ENCODE results near the gene IFITM2.
"Not testable (repeated sequence)": the region's sequence is repeated elsewhere in the genome, so short reads cannot be mapped to it uniquely, and the experiment has no call there.

The IFITM2 gene

DNA sequence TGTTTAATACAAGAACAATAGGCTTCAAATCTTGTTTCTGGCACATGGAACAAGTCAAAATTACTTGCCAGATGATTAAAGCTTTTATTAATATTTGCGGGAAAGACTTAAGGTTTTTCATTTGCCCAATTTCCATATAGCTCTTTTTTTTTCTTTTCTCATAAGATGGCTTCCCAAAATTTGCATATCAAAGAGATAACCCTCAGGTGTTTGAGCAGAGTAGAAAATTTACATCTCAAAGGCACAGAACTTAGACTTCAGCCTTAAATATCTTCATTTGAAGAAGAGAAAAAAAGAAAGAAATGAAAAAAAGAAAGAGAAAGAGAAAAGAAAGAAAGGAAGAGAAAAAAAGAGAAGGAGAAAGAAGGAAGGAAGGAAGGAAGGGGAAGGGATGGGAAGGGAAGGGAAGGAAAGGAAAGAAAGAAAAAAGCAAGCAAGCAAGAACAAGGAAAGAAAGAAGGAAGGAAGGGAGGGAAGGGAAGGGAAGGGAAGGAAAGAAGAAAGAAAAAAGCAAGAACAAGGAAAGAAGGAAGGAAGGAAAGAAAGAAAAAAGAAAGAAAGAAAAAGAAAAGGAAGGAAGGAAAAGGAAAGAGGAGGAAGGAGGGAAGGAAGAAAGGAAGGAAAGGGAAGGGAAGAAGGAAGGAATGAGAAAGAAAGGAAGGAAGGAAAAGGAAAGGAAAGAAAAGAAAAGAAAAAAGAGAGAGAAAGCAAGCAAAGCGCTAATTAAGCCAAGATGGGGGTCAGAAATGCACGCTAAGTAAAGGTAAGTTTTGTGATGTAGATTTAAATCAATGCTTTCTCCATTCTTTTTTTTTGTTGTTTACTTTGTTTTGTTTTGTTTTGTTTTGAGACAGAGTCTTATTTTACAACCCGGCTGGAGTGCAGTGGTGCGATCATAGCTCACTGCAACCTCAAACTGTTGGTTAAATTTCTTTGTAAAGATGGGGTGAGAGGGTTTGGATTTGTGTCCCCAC, 33.2 kb downstream of the IFITM2 start:
- POLR2A ChIA-PET = no interaction called here
- DNase-seq (ENCODE audit: extremely low spot score) = no peak
- TF ChIP-seq, protein P1, sequence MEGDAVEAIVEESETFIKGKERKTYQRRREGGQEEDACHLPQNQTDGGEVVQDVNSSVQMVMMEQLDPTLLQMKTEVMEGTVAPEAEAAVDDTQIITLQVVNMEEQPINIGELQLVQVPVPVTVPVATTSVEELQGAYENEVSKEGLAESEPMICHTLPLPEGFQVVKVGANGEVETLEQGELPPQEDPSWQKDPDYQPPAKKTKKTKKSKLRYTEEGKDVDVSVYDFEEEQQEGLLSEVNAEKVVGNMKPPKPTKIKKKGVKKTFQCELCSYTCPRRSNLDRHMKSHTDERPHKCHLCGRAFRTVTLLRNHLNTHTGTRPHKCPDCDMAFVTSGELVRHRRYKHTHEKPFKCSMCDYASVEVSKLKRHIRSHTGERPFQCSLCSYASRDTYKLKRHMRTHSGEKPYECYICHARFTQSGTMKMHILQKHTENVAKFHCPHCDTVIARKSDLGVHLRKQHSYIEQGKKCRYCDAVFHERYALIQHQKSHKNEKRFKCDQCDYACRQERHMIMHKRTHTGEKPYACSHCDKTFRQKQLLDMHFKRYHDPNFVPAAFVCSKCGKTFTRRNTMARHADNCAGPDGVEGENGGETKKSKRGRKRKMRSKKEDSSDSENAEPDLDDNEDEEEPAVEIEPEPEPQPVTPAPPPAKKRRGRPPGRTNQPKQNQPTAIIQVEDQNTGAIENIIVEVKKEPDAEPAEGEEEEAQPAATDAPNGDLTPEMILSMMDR (IDR thresholded peaks at IDR 0.05; ENCODE audit: control extremely low read depth, extremely low read depth, low read depth, missing control alignments) = no peak
- CTCF ChIA-PET = interaction anchor here (0.8 to 2.9 kb wide), 9 partner anchors 11 to 90 kb away, joined by 3 to 10 read pairs (median 5); partner anchors contain the start of gene IFITM3

DNA sequence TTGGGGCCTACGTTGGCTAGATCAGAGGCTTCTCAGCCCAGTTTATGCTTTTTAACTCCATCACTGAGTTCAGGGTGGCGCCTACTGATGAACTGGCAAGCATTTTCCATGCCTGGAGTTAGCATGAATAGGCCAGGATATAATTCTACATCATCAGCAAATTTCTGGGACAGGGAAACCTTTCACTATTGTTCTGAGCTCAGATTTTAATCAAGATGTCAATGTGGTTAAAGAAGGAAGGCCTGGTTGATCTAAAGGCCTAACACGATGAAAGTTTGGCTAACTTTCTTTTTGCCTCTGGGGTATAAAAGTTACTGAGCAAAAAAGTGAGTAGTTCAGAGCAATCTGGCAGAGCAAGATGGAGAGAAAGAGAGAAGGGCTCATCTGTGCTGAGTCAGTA, 34.7 kb downstream of the IFITM2 start:
- ChIA-PET CTCF (interaction anchor here (1.0 to 1.7 kb wide), 2 partner anchors 10 to 25 kb away, joined by 3 to 4 read pairs; no protein-coding TSS in a partner anchor), POLR2A (no interaction called here)

DNA sequence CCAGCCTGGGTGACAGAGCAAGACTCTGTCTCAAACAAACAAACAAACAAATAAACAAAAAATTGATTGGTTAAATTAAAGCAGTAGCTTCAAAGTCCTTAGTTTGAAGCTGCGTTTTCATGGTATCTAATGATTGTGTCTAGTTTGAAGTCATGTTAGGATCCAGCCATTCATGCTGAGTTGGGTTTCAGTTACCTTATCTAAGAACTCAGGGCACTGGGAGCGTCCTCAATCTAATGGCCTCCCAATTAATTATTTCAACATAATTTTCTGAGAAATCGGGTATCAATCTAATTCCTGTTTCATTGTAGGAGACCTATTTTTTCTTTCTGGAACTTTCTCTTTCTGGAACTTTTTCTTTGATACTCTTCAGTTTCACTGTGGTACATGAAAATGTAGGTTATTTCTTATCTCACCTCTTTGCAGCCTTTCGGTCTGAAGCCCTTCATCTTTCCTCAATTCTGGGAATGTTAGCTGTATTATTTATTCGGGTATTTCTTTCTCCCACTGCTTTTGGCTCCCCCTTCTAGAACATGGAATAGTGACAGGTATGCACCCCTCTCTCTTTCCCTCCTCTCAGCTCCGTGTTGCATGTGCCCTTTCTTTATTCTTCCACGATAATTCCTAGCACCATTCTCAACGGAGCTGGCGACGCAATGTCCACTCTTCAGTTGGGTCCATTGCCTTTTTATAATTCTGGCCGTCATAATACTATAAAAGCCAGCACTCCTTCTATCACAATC, 37.4 kb downstream of the IFITM2 start:
- DNase-seq (ENCODE audit: extremely low spot score) = no peak
- CTCF ChIA-PET = interaction anchor here (0.9 to 1.5 kb wide), 5 partner anchors 10 to 94 kb away, joined by 3 to 9 read pairs (median 3); no protein-coding TSS in a partner anchor
- POLR2A ChIA-PET = interaction anchor here (0.9 kb wide), 1 partner anchor 20 kb away, joined by 3 read pairs; no protein-coding TSS in a partner anchor
- TF ChIP-seq, protein P1 (IDR thresholded peaks at IDR 0.05; ENCODE audit: control extremely low read depth, extremely low read depth, low read depth, missing control alignments) = no peak

More for the DNA sequence above, 34.7 kb downstream of the IFITM2 start:
- no peak for DNase-seq (ENCODE audit: extremely low spot score)
- TF ChIP-seq, protein P1 (IDR thresholded peaks at IDR 0.05; ENCODE audit: control extremely low read depth, extremely low read depth, low read depth, missing control alignments) = no peak

DNA sequence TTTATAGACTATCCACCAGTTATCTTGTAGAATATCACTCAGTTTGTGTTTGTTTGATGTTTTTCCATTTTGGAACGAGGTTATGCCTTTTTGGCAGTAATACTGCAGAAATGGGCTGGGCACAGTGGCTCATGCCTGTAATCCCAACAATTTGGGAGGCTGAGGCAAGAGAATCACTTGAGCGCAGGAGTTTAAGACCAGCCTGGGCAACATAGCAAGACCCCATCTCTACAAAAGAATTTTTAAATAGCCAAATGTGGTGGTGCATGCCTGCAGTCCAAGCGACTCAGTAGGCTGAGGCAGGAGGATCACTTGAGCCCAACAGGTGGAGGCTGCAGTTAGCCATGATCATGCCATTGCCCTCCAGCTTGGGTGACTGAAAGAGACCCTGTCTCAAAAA, 38.9 kb downstream of the IFITM2 start:
- ChIA-PET POLR2A (no interaction called here), CTCF (interaction anchor here (1.6 kb wide), 1 partner anchor 30 kb away, joined by 4 read pairs; no protein-coding TSS in a partner anchor)
- DNase-seq (ENCODE audit: extremely low spot score) = no peak
- TF ChIP-seq, protein P1 (IDR thresholded peaks at IDR 0.05; ENCODE audit: control extremely low read depth, extremely low read depth, low read depth, missing control alignments) = no peak

DNA sequence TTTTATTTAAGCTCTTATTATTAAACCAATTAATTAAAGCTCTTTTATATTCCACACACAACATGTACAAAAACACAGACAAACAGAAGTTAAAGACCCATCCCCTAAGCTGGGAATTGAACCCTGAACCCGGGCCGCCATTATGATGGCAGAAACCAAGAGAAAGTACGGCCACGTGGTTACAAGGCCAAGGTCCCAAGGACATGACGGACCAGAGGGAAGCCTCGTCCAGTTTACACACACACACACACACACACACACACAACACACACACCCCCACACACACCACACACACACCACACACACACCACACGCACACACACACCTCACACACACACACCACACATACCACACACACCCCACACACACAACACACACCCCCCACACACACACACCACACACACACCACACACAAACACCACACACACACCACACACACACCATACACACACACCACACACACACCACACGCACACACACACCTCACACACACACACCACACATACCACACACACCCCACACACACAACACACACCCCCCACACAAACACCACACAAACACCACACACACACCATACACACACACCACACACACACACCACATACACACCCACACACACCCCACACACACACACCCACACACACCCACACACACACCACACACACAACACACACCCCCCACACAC, 41.8 kb downstream of the IFITM2 start:
- POLR2A ChIA-PET; DNase-seq (ENCODE audit: extremely low spot score): not testable (repeated sequence)
- CTCF ChIA-PET = interaction anchor here (0.8 to 1.3 kb wide), 7 partner anchors 12 to 99 kb away, joined by 3 to 6 read pairs (median 3); no protein-coding TSS in a partner anchor

DNA sequence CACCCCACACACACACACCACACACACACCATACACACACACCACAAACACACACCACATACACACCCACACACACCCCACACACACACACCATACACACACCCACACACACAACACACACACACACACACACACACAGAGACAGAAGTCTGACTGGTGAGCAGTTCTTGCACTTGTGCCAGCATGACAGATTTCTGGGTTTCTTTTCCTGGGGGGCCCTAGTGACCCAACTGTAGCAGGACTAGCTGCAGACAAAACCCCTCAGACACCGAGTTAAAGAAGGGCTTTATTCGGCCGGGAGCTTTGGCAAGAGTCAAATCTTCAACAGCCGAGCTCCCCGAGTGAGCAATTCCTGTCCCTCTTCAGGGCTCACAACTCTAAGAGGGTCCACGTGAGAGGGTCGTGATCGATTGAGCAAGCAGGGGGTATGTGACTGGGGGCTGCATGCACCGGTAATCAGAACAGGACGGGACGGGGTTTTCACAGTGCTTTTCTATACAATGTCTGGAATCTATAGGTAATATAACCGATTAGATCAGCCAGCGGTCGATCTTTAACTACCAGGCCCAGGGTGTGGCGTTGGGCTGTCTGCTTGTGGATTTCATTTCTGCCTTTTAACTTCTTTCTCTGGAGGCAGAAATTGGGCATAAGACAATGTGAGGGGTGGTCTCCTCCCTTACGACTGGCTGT, 42.6 kb downstream of the IFITM2 start:
- CTCF ChIA-PET = interaction anchor here (0.9 kb wide), 1 partner anchor 26 kb away, joined by 3 read pairs; no protein-coding TSS in a partner anchor
- DNase-seq (ENCODE audit: extremely low spot score) = not testable (repeated sequence)
- POLR2A ChIA-PET = interaction anchor here (0.6 kb wide), 1 partner anchor 41 kb away, joined by 3 read pairs; no protein-coding TSS in a partner anchor
